ENCODE results near the gene RAP1GAP.

Gene RAP1GAP

GRCh38 chr1:21661886-21662285 is 7.3 kb downstream of the RAP1GAP start:
- DNase-seq, result no peak

- DNase-seq, result no peak
Measured at GRCh38 chr1:21659924-21660326, 9.2 kb downstream of the RAP1GAP start.

GRCh38 chr1:21659099-21659923 is 9.8 kb downstream of the RAP1GAP start:
- peak; percentile 39 for DNase-seq

- no peak for DNase-seq
Measured at GRCh38 chr1:21657456-21658190, 11.5 kb downstream of the RAP1GAP start.

GRCh38 chr1:21655748-21656147 is 13.4 kb downstream of the RAP1GAP start:
- DNase-seq, result no peak

DNA sequence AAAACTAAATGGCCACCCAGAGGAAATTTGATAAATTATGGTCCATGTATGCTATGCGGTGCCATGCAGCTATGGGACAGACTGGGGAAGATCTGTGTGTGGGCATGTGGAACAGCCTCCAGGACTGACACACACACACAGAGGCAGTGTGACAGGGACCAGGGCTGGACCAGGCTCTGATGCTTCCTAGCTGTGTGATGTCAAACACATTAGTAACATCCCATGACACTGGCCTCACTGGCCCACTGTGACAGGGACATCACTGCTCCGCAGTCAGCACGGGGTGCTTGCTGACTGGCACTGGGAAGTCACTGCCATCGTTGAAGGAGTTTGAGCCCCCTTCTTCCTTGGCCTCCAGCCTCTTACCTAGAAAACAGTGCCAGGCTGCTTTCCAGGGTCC is 13.9 kb downstream of the RAP1GAP start:
- no peak for DNase-seq

- DNase-seq, result no peak
Measured at GRCh38 chr1:21654209-21654608, 14.9 kb downstream of the RAP1GAP start.

DNA sequence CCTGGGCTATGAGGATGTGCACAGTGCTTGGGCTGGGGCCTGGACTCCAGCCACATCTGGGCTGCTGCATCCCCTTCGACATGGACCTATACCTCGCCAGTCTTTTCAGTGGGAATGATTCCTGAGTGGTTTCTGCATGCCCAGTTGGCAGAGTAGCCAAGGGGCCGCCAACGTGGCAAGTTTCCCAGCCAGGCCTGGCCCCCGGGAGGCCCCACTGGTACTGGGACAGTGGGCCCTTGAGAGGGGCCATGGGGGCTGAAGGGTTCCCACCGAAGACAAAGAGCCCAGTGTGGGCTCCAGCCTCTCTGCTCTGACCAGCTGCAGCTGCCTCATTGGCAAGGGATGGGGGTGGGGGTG is 15.4 kb downstream of the RAP1GAP start:
- DNase-seq, result no peak

DNA sequence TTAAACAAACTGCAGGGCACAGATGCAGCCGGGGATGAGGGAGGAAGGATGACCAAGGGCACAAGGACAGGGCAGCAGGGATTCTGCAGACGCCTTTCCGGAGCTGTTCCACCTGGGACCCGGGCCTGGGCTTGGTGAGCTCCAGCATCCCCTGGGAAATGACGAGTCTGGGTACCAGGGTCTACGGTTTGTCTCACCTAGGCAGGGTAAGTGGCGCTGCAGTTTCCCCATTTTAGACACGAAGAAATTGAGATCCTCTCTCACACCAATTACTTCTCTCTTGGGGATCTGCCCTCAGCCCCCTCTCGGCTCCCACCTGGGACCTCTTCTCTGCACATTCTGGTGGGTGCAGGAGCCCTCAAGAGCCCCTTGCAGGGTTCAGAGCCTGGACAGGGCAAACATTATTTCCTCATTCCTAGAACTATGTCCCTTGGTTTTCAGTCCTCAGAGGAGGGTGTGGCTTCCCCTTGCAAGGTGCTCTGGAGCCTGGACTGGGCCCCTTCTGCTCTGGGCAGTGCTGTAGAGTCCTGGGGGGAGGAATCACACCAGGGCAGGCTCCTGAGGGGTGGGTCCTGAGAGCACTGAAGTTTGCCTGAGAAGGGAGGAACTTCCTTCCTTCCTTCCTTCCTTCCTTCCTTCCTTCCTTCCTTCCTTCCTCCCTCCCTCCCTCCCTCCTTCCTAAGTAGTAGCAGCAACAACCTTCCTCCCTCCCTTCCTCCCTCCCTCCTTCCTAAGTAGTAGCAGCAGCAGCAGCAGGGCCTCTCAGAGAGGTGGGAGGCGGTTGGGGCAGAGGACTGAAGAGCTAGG is 16.0 kb downstream of the RAP1GAP start:
- no peak for DNase-seq

- no peak for DNase-seq
Measured at GRCh38 chr1:21652101-21652936, 16.8 kb downstream of the RAP1GAP start.

DNA sequence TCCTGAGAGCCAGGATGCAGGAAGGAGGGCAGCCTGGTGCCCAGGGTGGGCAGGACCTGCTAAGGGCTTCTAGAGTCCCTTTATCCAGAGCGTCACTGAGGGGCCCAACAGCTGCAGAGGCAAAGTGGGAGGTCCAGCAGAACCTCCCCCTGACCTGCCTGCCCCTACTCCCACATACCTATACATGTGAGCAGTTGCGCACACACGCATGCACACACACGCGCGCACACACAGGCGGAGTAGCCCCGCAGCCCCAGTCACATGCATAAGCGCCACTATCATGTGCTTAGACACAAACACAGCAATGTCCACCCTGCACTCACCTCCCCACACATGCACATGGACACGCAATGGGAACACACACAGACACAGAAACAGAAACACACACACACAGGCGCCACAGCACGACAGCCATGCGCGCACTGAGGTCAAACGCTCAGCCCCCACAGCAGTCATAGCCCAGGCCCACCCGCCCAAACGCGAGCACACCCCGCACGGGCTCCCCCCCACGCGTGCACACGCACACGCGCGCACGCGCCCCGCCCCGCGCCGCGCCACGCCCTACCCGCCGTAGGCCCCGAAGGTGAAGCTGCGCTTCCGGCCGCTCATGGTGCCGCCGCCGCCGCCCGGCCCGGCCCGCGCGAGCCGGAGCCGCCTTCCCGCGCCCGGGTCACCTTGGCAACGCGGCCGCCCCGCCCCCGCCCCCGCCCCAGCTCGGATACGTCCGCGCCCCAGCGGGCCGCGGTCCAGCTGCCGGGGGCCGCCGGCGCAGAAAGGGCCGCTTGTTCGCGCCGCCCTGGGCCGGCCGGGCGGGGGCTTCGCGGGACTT is 17.7 kb downstream of the RAP1GAP start:
- DNase-seq, result no peak

GRCh38 chr1:21650400-21650799 is 18.8 kb downstream of the RAP1GAP start:
- DNase-seq, result no peak

- no peak for DNase-seq
Measured at GRCh38 chr1:21649315-21649714, 19.8 kb downstream of the RAP1GAP start.

DNA sequence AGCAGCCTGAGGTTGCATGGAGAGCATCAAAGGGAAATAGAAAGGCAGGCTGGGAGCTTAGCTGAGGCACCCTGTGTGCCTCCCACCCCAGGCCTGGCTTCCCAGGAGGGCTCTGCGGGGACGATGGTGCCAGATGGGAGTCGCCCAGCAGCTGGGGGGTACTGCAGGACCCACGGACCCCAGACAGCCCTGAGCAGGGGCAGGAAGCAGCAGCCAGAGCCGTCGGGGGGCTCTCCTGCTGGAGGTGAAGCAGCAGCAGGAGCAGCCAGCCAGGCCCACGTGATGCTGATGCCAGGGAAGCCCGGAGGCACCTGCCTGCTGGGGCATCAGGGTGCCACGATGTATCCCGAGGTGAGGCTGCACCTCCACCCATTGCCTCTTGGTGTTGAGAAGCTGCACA is 20.4 kb downstream of the RAP1GAP start:
- DNase-seq, result no peak

- no peak for DNase-seq
Measured at GRCh38 chr1:21648352-21648730, 20.8 kb downstream of the RAP1GAP start.

- peak; percentile 12 for DNase-seq
Measured at GRCh38 chr1:21647431-21648351, 21.5 kb downstream of the RAP1GAP start.

DNA sequence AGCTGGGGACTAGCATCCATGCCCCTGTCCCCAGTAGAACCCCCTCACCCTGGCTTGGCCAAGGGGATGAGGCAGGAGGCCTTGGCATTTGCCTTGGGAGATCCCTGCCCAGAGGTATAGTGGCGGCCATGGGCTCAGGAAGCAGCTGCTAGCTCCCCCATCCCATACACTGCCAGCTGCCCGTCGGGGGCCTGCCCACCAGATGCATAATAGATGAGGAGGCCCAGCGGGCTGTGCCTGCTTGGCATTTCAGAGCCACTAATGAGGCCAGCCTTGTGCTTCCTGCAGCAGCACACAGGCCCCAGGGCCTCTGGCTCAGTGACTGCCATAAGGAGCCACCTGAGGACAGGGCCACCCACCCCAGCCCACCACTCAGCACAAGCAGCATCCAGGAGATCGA is 23.6 kb downstream of the RAP1GAP start:
- DNase-seq, result no peak

GRCh38 chr1:21644906-21645305 is 24.3 kb downstream of the RAP1GAP start:
- DNase-seq, result no peak

DNA sequence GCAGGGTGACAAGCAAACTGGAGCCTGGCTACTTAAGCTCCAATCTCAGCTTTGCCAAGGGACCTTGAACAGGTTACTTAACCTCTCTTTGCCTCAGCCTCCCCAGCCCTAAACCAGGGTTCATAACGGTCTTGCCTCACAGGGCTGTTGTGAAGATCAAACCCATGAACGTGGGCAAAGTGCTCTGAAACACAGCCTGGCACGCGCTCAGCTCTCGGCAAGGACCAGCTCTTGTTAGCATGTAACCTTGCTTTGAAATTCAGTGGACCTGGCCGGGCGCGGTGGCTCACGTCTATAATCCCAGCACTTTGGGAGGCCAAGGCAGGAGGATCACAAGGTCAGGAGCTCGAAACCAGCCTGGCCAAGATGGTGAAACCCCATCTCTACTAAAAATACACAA is 24.8 kb downstream of the RAP1GAP start:
- DNase-seq, result no peak

GRCh38 chr1:21643624-21644023 is 25.5 kb downstream of the RAP1GAP start:
- DNase-seq, result no peak

Measured in GOT3 (cell line).